Measurements from ENCODE around the gene CLDN16.

Gene CLDN16

DNA sequence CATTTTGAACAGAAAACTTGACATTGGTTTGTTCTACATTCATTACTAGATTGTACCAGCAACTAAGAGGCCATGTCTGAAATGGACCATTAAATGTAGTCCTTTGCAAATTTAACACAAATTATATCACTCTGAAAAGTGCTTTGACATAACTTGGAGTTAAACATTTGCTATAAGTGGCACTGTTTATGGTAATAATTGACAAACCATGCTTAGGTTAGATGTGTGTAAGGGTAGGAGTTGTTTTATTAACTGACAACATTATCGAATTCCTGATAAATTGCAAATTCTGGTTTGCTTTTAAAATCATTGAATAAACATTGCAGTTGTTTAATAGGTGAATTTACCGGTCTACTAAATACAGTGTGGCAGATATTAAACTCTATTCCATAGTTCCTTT, 67.9 kb downstream of the CLDN16 start:
- H3K4me1 ChIP-seq (ENCODE audit: low read length), result no peaks in the 10 kb centered on the region
- no peaks in the 10 kb centered on the region for H3F3A ChIP-seq (ENCODE audit: insufficient read depth, low read length)
- H3K9me2 ChIP-seq (replicated peaks; ENCODE audit: insufficient read depth, low read length), result no peaks in the 10 kb centered on the region
- H3K36me3 ChIP-seq (replicated peaks; ENCODE audit: insufficient read depth, low read length), result no peaks in the 10 kb centered on the region
- H3K9ac ChIP-seq (ENCODE audit: low read length), result no peak overlapping the region
- H3K27me3 ChIP-seq (replicated peaks; ENCODE audit: insufficient read depth, low read length), result no peaks in the 10 kb centered on the region
- no peak for DNase-seq
- no peak overlapping the region for H3K4me3 ChIP-seq (ENCODE audit: low read length)
- no peak for TF ChIP-seq EZH2phosphoT487 (IDR thresholded peaks at IDR 0.05; ENCODE audit: low read length)
- TF ChIP-seq, protein P1, sequence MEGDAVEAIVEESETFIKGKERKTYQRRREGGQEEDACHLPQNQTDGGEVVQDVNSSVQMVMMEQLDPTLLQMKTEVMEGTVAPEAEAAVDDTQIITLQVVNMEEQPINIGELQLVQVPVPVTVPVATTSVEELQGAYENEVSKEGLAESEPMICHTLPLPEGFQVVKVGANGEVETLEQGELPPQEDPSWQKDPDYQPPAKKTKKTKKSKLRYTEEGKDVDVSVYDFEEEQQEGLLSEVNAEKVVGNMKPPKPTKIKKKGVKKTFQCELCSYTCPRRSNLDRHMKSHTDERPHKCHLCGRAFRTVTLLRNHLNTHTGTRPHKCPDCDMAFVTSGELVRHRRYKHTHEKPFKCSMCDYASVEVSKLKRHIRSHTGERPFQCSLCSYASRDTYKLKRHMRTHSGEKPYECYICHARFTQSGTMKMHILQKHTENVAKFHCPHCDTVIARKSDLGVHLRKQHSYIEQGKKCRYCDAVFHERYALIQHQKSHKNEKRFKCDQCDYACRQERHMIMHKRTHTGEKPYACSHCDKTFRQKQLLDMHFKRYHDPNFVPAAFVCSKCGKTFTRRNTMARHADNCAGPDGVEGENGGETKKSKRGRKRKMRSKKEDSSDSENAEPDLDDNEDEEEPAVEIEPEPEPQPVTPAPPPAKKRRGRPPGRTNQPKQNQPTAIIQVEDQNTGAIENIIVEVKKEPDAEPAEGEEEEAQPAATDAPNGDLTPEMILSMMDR (IDR thresholded peaks at IDR 0.05; ENCODE audit: low read length), result no peak
- H4K20me1 ChIP-seq (ENCODE audit: insufficient read depth, low read length), result no peaks in the 10 kb centered on the region
- no peak overlapping the region for H3K4me2 ChIP-seq (ENCODE audit: low read depth, low read length)
- no peak overlapping the region for H2AFZ ChIP-seq (ENCODE audit: low read length)
- no peak overlapping the region for H3K27ac ChIP-seq (ENCODE audit: low read length)
- H3K79me2 ChIP-seq (ENCODE audit: low read length), result no peaks in the 10 kb centered on the region
- H3K9me3 ChIP-seq (replicated peaks; ENCODE audit: insufficient read depth, low read length), result no peaks in the 10 kb centered on the region

DNA sequence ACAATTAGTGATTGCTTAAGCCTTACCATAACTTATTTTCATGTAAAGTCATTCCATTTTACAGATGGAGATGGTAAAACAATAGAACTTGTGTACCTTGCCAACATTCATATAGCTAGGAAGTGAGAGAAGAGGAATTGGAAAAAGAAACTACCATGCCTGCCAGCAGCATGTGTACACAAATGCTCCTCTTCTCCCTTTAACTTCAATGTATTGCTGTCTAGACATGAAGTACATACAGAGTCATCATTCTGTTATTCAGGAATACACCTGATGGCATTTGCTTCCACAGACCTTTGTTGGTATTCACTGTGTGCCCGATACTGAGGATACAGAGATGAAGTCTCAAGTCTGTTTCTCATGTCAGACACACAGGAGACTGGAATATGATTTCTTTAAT, 68.8 kb downstream of the CLDN16 start:
- H3F3A ChIP-seq (ENCODE audit: insufficient read depth, low read length), result no peaks in the 10 kb centered on the region
- no peak overlapping the region for H2AFZ ChIP-seq (ENCODE audit: low read length)
- H3K4me2 ChIP-seq (ENCODE audit: low read depth, low read length), result no peak overlapping the region
- H3K4me3 ChIP-seq (ENCODE audit: low read length), result no peak overlapping the region
- DNase-seq, result no peak
- no peak overlapping the region for H3K27ac ChIP-seq (ENCODE audit: low read length)
- no peak for TF ChIP-seq EZH2phosphoT487 (IDR thresholded peaks at IDR 0.05; ENCODE audit: low read length)
- no peak for TF ChIP-seq EZH2 (optimal IDR thresholded peaks at IDR 0.05; ENCODE audit: low read depth, low read length)
- TF ChIP-seq, protein P1 (IDR thresholded peaks at IDR 0.05; ENCODE audit: low read length), result no peak
- no peaks in the 10 kb centered on the region for H3K9me3 ChIP-seq (replicated peaks; ENCODE audit: insufficient read depth, low read length)
- H3K9me2 ChIP-seq (replicated peaks; ENCODE audit: insufficient read depth, low read length), result no peaks in the 10 kb centered on the region
- H3K4me1 ChIP-seq (ENCODE audit: low read length), result no peaks in the 10 kb centered on the region
- H3K36me3 ChIP-seq (replicated peaks; ENCODE audit: insufficient read depth, low read length), result no peaks in the 10 kb centered on the region
- no peaks in the 10 kb centered on the region for H3K79me2 ChIP-seq (ENCODE audit: low read length)
- no peak overlapping the region for H3K9ac ChIP-seq (ENCODE audit: low read length)
- no peaks in the 10 kb centered on the region for H4K20me1 ChIP-seq (ENCODE audit: insufficient read depth, low read length)
- H3K27me3 ChIP-seq (replicated peaks; ENCODE audit: insufficient read depth, low read length), result no peaks in the 10 kb centered on the region

DNA sequence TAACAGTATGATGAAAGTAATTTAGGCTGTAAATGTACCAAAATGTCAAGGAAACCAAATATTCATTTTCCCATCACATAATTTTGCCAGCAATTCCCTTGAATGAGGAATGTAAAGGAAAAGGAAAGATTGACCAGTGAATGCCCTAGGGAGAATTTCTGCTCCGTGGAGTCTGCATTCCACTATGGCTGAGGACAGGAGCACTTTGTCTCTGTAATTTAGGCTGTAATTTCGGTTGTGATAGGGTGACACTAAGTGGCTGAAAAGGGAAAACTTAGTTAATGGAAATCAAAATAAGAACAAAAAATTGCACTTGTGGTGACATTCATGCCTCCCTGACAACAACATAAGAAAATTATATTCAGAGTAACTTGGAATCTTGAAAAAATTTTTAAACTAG, 70.1 kb downstream of the CLDN16 start:
- H3K4me2 ChIP-seq (ENCODE audit: low read depth, low read length), result no peak overlapping the region
- no peaks in the 10 kb centered on the region for H3K9me2 ChIP-seq (replicated peaks; ENCODE audit: insufficient read depth, low read length)
- H3K9me3 ChIP-seq (replicated peaks; ENCODE audit: insufficient read depth, low read length), result no peaks in the 10 kb centered on the region
- H3K4me3 ChIP-seq (ENCODE audit: low read length), result no peak overlapping the region
- H3K27ac ChIP-seq (ENCODE audit: low read length), result no peak overlapping the region
- H3K36me3 ChIP-seq (replicated peaks; ENCODE audit: insufficient read depth, low read length), result no peaks in the 10 kb centered on the region
- no peak for DNase-seq
- no peaks in the 10 kb centered on the region for H4K20me1 ChIP-seq (ENCODE audit: insufficient read depth, low read length)
- no peak overlapping the region for H2AFZ ChIP-seq (ENCODE audit: low read length)
- no peaks in the 10 kb centered on the region for H3K79me2 ChIP-seq (ENCODE audit: low read length)
- no peaks in the 10 kb centered on the region for H3K27me3 ChIP-seq (replicated peaks; ENCODE audit: insufficient read depth, low read length)
- no peaks in the 10 kb centered on the region for H3K4me1 ChIP-seq (ENCODE audit: low read length)
- no peak overlapping the region for H3K9ac ChIP-seq (ENCODE audit: low read length)
- TF ChIP-seq EZH2phosphoT487 (IDR thresholded peaks at IDR 0.05; ENCODE audit: low read length), result no peak
- TF ChIP-seq, protein P1 (IDR thresholded peaks at IDR 0.05; ENCODE audit: low read length), result no peak
- TF ChIP-seq EZH2 (optimal IDR thresholded peaks at IDR 0.05; ENCODE audit: low read depth, low read length), result no peak
- H3F3A ChIP-seq (ENCODE audit: insufficient read depth, low read length), result no peaks in the 10 kb centered on the region

Data from MM.1S (cell line).